GM18867 (cell line): ENCODE results near the gene NUDT3.

ENCODE experiments used
- ATAC-seq: cut with Tn5 transposase; IDR thresholded peaks from one replicate; pipeline ENCODE4 v1.9.1; 2021; ENCODE audit warnings: mild to moderate bottlenecking, moderate library complexity; ENCODE audit not compliant: unreplicated experiment

Gene NUDT3

GRCh38 chr6:34230653-34231371, 161.7 kb downstream of the NUDT3 start:
- no peak for ATAC-seq

DNA sequence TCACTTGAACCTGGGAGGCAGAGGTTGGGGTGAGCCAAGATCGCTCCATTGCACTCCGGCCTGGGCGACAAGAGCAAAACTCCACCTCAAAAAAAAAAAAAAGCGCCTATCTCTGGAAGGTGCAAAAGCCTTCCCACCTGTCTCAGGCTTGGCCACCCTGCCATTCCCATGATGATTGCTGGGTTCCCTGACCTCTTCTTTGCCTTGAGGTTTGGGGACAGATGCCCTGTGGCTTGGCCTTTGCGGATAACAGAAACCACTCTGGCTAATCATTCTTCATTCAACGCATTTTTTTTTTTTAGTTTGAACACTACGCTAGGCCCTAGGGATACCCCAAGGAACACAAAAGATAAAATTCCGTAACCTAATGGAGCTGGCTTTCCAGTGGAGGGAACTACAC, 162.6 kb downstream of the NUDT3 start:
- ATAC-seq = no peak
